Measurements from ENCODE around the gene TAS2R4. TPM values are rescaled to one million over a fixed set of nuclear protein-coding genes. Genes with fewer than 3 reads are reported as not detected.
"Not testable (repeated sequence)": the region's sequence is repeated elsewhere in the genome, so short reads cannot be mapped to it uniquely, and the experiment has no call there.

TAS2R4 gene
- total RNA-seq, 2 experiments from 2014 or later = 0.43 to 0.54 TPM

GRCh38 chr7:141763797-141764196 lies 12.7 kb upstream of the TAS2R4 start, which contains the start of gene TAS2R3:
Gene TAS2R3 (plus strand): TSS chr7:141764097. CDS start chr7:141764159, 62 bp downstream.
- Mint-ChIP-seq H3K4me3 (no peak within 1 kb of the TSS), H3K36me3 (ENCODE audit: low read depth) (peaks cover 53% of the 10 kb centered on the region), H3K27me3 (no peaks in the 10 kb centered on the region), H3K27ac (no peak within 1 kb of the TSS), H3K9me3 (no peaks in the 10 kb centered on the region), H3K4me1 (ENCODE audit: low read depth) (no peaks in the 10 kb centered on the region)
- DNase-seq = no peak
- intact Hi-C loops (cut with micrococcal nuclease) = no loop called here
- ChIA-PET POLR2A (interaction anchor here (1.1 kb wide), 1 partner anchor 22 kb away, joined by 3 read pairs; no protein-coding TSS in a partner anchor), CTCF (interaction anchor here (1.1 to 1.8 kb wide), 4 partner anchors 10 to 109 kb away, joined by 4 to 6 read pairs (median 4); no protein-coding TSS in a partner anchor)
- no peak for TF ChIP-seq CTCF (IDR thresholded peaks at IDR 0.05)
- ATAC-seq = no peak

- POLR2A ChIA-PET = not testable (repeated sequence)
These were observed 6.3 kb upstream of the TAS2R4 start for GRCh38 chr7:141770083-141770583.

GRCh38 chr7:141785706-141786552 lies 9.5 kb downstream of the TAS2R4 start:
- Mint-ChIP-seq H3K27me3 (no peaks in the 10 kb centered on the region), H3K4me3 (no peak overlapping the region), H3K4me1 (ENCODE audit: low read depth) (no peaks in the 10 kb centered on the region), H3K9me3 (no peaks in the 10 kb centered on the region), H3K27ac (no peak overlapping the region), H3K36me3 (ENCODE audit: low read depth) (peaks cover 10% of the 10 kb centered on the region)
- ATAC-seq (peak; percentile 64), DNase-seq (peak; percentile 33)
- intact Hi-C loops (cut with micrococcal nuclease) = no loop called here
- ChIA-PET CTCF (interaction anchor here (0.6 to 2.5 kb wide), 20 partner anchors 9 to 358 kb away, joined by 3 to 14 read pairs (median 4); partner anchors contain the start of genes TAS2R4 and WEE2), POLR2A (interaction anchor here (0.5 kb wide), 1 partner anchor 976 kb away, joined by 3 read pairs; no protein-coding TSS in a partner anchor)
- peak; percentile 83 for TF ChIP-seq CTCF (IDR thresholded peaks at IDR 0.05)

More at GRCh38 chr7:141770083-141770583, 6.3 kb upstream of the TAS2R4 start:
- H3K4me3 Mint-ChIP-seq; H3K9me3 Mint-ChIP-seq; intact Hi-C loops (cut with micrococcal nuclease); H3K4me1 Mint-ChIP-seq (ENCODE audit: low read depth); H3K27me3 Mint-ChIP-seq; CTCF ChIA-PET; ATAC-seq; DNase-seq; H3K27ac Mint-ChIP-seq: not testable (repeated sequence)
- H3K36me3 Mint-ChIP-seq (ENCODE audit: low read depth) = peaks cover 50% of the 10 kb centered on the region

GRCh38 chr7:141788296-141788695 lies 11.8 kb downstream of the TAS2R4 start:
- ChIA-PET POLR2A (no interaction called here), CTCF (interaction anchor here (1.5 kb wide), 1 partner anchor 27 kb away, joined by 3 read pairs; no protein-coding TSS in a partner anchor)
- DNase-seq (no peak), ATAC-seq (no peak)
- H3K4me3 Mint-ChIP-seq = no peak overlapping the region
- no peak for TF ChIP-seq CTCF (IDR thresholded peaks at IDR 0.05)
- H3K9me3 Mint-ChIP-seq = no peaks in the 10 kb centered on the region
- H3K27me3 Mint-ChIP-seq = no peaks in the 10 kb centered on the region
- H3K4me1 Mint-ChIP-seq (ENCODE audit: low read depth) = no peaks in the 10 kb centered on the region
- no peak overlapping the region for H3K27ac Mint-ChIP-seq
- peaks cover 13% of the 10 kb centered on the region for H3K36me3 Mint-ChIP-seq (ENCODE audit: low read depth)
- intact Hi-C loops (cut with micrococcal nuclease) = no loop called here

- peaks cover 13% of the 10 kb centered on the region for H3K36me3 Mint-ChIP-seq (ENCODE audit: low read depth)
- ChIA-PET CTCF (no interaction called here), POLR2A (no interaction called here)
- H3K4me3 Mint-ChIP-seq = no peak within 1 kb of the TSS
- H3K4me1 Mint-ChIP-seq (ENCODE audit: low read depth) = no peaks in the 10 kb centered on the region
- no peak for DNase-seq
- intact Hi-C loops (cut with micrococcal nuclease) = no loop called here
- no peaks in the 10 kb centered on the region for H3K9me3 Mint-ChIP-seq
- no peak within 1 kb of the TSS for H3K27ac Mint-ChIP-seq
- H3K27me3 Mint-ChIP-seq = no peaks in the 10 kb centered on the region
- no peak for ATAC-seq
- TF ChIP-seq CTCF (IDR thresholded peaks at IDR 0.05) = no peak
These were observed 13.4 kb downstream of the TAS2R4 start, which contains the start of gene TAS2R5 for GRCh38 chr7:141789917-141790316. Gene TAS2R5 (plus strand): TSS chr7:141790217. CDS start chr7:141790362, 145 bp downstream.
